OCI-LY3 (cell line): ENCODE results near the gene KIAA0319L.
A peak's percentile ranks its signal among the peaks of the same experiment; 100 is the strongest.

Source experiments
- H2AFZ ChIP-seq: fragments of 200-600, 300-600 bp; shearing (Covaris generic); 2 replicates; pipeline ENCODE4 v1.6.0; 2014; ENCODE audit warnings: antibody characterized with exemption, low read depth, low read length
- H3K27ac ChIP-seq: fragments of 200-600, 300-600 bp; sonication (generic); 2 replicates; pipeline ENCODE4 v1.5.1; 2014; ENCODE audit warnings: mild to moderate bottlenecking, low read length, moderate library complexity, mixed read lengths
- H3K27me3 ChIP-seq: fragments of 200-600, 300-600 bp; sonication (generic); 2 replicates; pipeline ENCODE4 v1.6.1; 2014; ENCODE audit warnings: low read depth, low read length, mixed read lengths
- H3K36me3 ChIP-seq: fragments of 200-600, 300-600 bp; sonication (generic); replicated peaks from 2 replicates; pipeline ENCODE3; 2014; ENCODE audit warnings: low read depth, low read length, mixed read lengths
- H3K4me1 ChIP-seq: fragments of 300-600, 200-600 bp; sonication (generic); 2 replicates; pipeline ENCODE4 v1.6.1; 2014; ENCODE audit warnings: low read length, mixed read lengths
- H3K4me2 ChIP-seq: fragments of 200-600, 300-600 bp; sonication (generic); 2 replicates; pipeline ENCODE4 v1.6.1; 2014; ENCODE audit warnings: low read length, mixed read lengths
- H3K4me3 ChIP-seq: fragments of 300-600, 200-600 bp; sonication (generic); 2 replicates; pipeline ENCODE4 v1.5.1; 2014; ENCODE audit warnings: antibody characterized with exemption, mild to moderate bottlenecking, low read length, moderate library complexity
- H3K79me2 ChIP-seq: fragments of 300-600, 200-600 bp; shearing (Covaris generic); 2 replicates; pipeline ENCODE4 v1.6.1; 2014; ENCODE audit warnings: mild to moderate bottlenecking, low read length, mixed read lengths
- H3K9ac ChIP-seq: fragments of 300-600, 200-600 bp; shearing (Covaris generic); 2 replicates; pipeline ENCODE4 v1.6.0; 2014; ENCODE audit warnings: mild to moderate bottlenecking, low read length, moderate library complexity
- H3K9me3 ChIP-seq: fragments of 200-600, 300-600 bp; shearing (Covaris generic); 2 replicates; pipeline ENCODE4 v1.6.1; 2014; ENCODE audit warnings: low read length, mixed read lengths; ENCODE audit not compliant: insufficient read depth
- H4K20me1 ChIP-seq: fragments of 200-600, 300-600 bp; sonication (generic); 2 replicates; pipeline ENCODE4 v1.6.1; 2016; ENCODE audit warnings: low read length, mixed read lengths; ENCODE audit not compliant: insufficient read depth
- CTCF ChIP-seq: fragments of 200-600, 300-600 bp; sonication (generic); IDR thresholded peaks from 2 replicates; pipeline ENCODE4 v1.5.1; 2014; ENCODE audit warnings: antibody characterized with exemption, low read length, low read depth
- EZH2phosphoT487 ChIP-seq: fragments of 200-600 bp; shearing (Covaris generic); IDR thresholded peaks from 2 replicates; pipeline ENCODE4 v1.6.1; 2018; ENCODE audit warnings: antibody characterized with exemption, mixed run types, low read depth

KIAA0319L gene

DNA sequence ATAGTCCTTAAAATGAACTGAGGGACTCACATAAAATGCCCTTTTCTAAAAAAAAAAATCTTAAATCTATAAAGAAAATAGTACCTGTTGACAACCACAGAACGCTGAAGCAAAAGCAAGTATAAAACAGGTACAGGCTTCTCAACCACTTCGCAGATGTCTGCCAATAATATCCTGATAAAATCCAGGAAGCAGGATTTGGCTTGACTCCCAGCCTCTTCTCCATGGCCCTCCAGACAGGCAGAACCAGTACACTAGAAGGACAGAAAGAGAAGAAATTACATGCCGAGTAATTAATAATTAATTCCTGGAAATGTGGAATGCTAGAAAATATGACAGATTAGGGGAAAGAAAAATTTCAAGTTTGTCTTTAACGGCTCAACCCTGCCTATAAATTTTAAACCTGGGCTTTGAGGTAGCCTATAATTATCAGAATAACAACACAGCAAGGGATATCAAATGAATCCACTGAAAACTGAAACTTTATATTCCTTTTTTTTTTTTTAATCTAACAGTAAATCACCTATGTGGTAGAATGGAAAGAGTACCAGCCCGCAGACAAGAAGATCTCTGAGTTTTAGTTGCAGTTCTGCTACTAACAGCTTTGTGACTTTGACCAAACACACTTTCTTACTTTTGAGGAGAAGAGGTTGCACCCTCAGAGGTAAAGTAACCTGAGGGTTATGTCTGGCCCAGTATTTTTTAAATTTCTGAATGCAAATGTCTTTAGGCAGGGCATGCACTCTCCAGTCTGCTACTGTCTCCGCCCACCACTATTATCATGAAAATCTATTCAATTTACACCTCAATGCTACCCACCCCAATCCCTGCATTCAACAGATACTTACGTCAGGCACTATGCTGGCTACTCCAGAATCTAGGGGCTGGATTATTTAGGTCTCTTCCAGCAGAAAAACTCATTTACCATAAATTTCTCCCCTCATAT is 2.7 kb downstream of the KIAA0319L start:
- Histone ChIP-seq H4K20me1 (no peaks in the 10 kb centered on the region), H3K9me3 (no peaks in the 10 kb centered on the region), H3K27me3 (no peaks in the 10 kb centered on the region), H3K27ac (no peak overlapping the region), H3K4me3 (no peak overlapping the region), H2AFZ (no peak overlapping the region), H3K9ac (no peak overlapping the region), H3K4me1 (peaks cover 16% of the 10 kb centered on the region), H3K79me2 (peaks cover 30% of the 10 kb centered on the region), H3K36me3 (peaks cover 2% of the 10 kb centered on the region), H3K4me2 (no peak overlapping the region)
- TF ChIP-seq CTCF (no peak), EZH2phosphoT487 (no peak)

GRCh38 chr1:35553851-35554250 is 3.4 kb downstream of the KIAA0319L start:
- Histone ChIP-seq H4K20me1 (no peaks in the 10 kb centered on the region), H3K36me3 (peaks cover 2% of the 10 kb centered on the region), H3K4me3 (no peak overlapping the region), H3K27me3 (no peaks in the 10 kb centered on the region), H3K4me1 (peaks cover 16% of the 10 kb centered on the region), H3K9me3 (no peaks in the 10 kb centered on the region), H3K27ac (no peak overlapping the region), H2AFZ (no peak overlapping the region), H3K79me2 (peaks cover 30% of the 10 kb centered on the region), H3K9ac (no peak overlapping the region), H3K4me2 (no peak overlapping the region)
- no peak for TF ChIP-seq EZH2phosphoT487
- no peak for TF ChIP-seq CTCF

GRCh38 chr1:35546614-35547013 is 10.6 kb downstream of the KIAA0319L start:
- Histone ChIP-seq H3K27me3 (no peaks in the 10 kb centered on the region), H3K4me3 (no peak overlapping the region), H3K4me2 (no peak overlapping the region), H2AFZ (no peak overlapping the region), H3K27ac (no peak overlapping the region), H3K9me3 (no peaks in the 10 kb centered on the region), H3K79me2 (no peaks in the 10 kb centered on the region), H3K36me3 (no peaks in the 10 kb centered on the region), H3K9ac (no peak overlapping the region), H4K20me1 (no peaks in the 10 kb centered on the region), H3K4me1 (no peaks in the 10 kb centered on the region)
- no peak for TF ChIP-seq EZH2phosphoT487
- no peak for TF ChIP-seq CTCF

GRCh38 chr1:35544976-35545375 is 12.2 kb downstream of the KIAA0319L start:
- H3K79me2 ChIP-seq, result no peaks in the 10 kb centered on the region
- no peak overlapping the region for H2AFZ ChIP-seq
- no peaks in the 10 kb centered on the region for H3K9me3 ChIP-seq
- no peak overlapping the region for H3K9ac ChIP-seq
- H3K4me1 ChIP-seq, result peaks cover 7% of the 10 kb centered on the region
- H3K4me3 ChIP-seq, result no peak overlapping the region
- TF ChIP-seq CTCF (peak; percentile 45), EZH2phosphoT487 (no peak)
- no peaks in the 10 kb centered on the region for H4K20me1 ChIP-seq
- H3K27me3 ChIP-seq, result no peaks in the 10 kb centered on the region
- no peaks in the 10 kb centered on the region for H3K36me3 ChIP-seq
- no peak overlapping the region for H3K4me2 ChIP-seq
- no peak overlapping the region for H3K27ac ChIP-seq
